Sigmoid colon (tissue), 7 donors: ENCODE measurements around the gene KCNMB2. TPM values are rescaled to one million over a fixed set of nuclear protein-coding genes. Genes with fewer than 3 reads are reported as not detected.

ENCODE experiments used
- DNase-seq: peaks from one replicate; pipeline ENCODE4 v3.0.0-alpha.2; 2019
- H3K27ac ChIP-seq, 4 donors: fragments of 200-600 bp; sonication (generic); one replicate each; pipeline ENCODE4 v1.5.1; 2016 to 2019; ENCODE audit warnings: mild to moderate bottlenecking in 1 of 4
- H3K27me3 ChIP-seq, 3 donors: fragments of 200-600 bp; sonication (generic); one replicate each; pipeline ENCODE4 v1.5.1; 2019; ENCODE audit warnings: mild to moderate bottlenecking in 1 of 3
- H3K36me3 ChIP-seq, 4 donors: fragments of 200-600 bp; sonication (generic); one replicate each; pipeline ENCODE4 v1.5.1; 2016 to 2019
- H3K4me1 ChIP-seq, 4 donors: fragments of 200-600 bp; sonication (generic); one replicate each; pipeline ENCODE4 v1.5.1; 2017 to 2019
- H3K4me3 ChIP-seq, 4 donors: fragments of 200-600 bp; sonication (generic); one replicate each; pipeline ENCODE4 v1.5.1; 2017 to 2019; ENCODE audit warnings: mild to moderate bottlenecking in 2 of 4, moderate library complexity in 1 of 4
- H3K9me3 ChIP-seq, 4 donors: fragments of 200-600 bp in 3 of 4; sonication (generic) in 3 of 4; one replicate each; pipeline versions ENCODE4 v1.5.1 to v1.6.1; 2013 to 2019
- EP300 ChIP-seq, 4 donors: sonication (generic); formaldehyde crosslinking; IDR thresholded peaks; one replicate each; pipeline ENCODE4 v1.6.1; 2017; ENCODE audit warnings: antibody characterized with exemption in 4 of 4
- POLR2A ChIP-seq, 2 donors: fragments of 450-650 bp; IDR thresholded peaks; one replicate each; pipeline ENCODE4 v1.6.1; 2016; ENCODE audit warnings: antibody characterized with exemption in 2 of 2, mild to moderate bottlenecking in 2 of 2, moderate library complexity in 2 of 2
- POLR2AphosphoS5 ChIP-seq, 4 donors: sonication (generic); formaldehyde crosslinking; IDR thresholded peaks; one replicate each; pipeline ENCODE4 v1.6.1; 2017; ENCODE audit warnings: antibody characterized with exemption in 4 of 4
- WGBS, 2 donors: extraction: QIAGEN DNeasy Blood & Tissue Kit; methylation state at CpG; one replicate each; pipeline ENCODE4 v1.1.7; 2013; 5-methylcytosine and 5-hydroxymethylcytosine counted together
- intact Hi-C: fragments of 100-400 bp; cut with DNase I; formaldehyde crosslinking; loops from one replicate; pipeline ENCODE4 v1.15.1; 2023
- polyA plus RNA-seq, 3 donors: library from polyadenylated mRNA; stranded (reverse); fragments of 200-250 nt; gene quantifications; one replicate each; pipeline ENCODE4 v1.2.3, GENCODE V29; 2013
- total RNA-seq, 4 donors: library from RNA; depleted of rRNA; stranded (reverse); fragments of >200 nt; gene quantifications; one replicate each; pipeline ENCODE4 v1.1.0, GENCODE V29; 2016
- TF ChIP-seq, protein P1 (sequence below), 4 experiments: fragments of 450-650 bp in 3 of 4; fragments of 200-600 bp in 1 of 4; IDR thresholded peaks; one replicate each; pipeline ENCODE4 v1.5.1; 2016 to 2019; ENCODE audit warnings: antibody characterized with exemption in 4 of 4, mild to moderate bottlenecking in 3 of 4, moderate library complexity in 2 of 4
- donor health status: healthy with polysubstance abuse.
- donor health status: Bipolar disorder and iron deficiency.
- donor health status: healthy.

The KCNMB2 gene
- total and polyA plus RNA-seq, 7 donors = 0.22 to 3.2 (median 1.5) TPM; not detected in 1

DNA sequence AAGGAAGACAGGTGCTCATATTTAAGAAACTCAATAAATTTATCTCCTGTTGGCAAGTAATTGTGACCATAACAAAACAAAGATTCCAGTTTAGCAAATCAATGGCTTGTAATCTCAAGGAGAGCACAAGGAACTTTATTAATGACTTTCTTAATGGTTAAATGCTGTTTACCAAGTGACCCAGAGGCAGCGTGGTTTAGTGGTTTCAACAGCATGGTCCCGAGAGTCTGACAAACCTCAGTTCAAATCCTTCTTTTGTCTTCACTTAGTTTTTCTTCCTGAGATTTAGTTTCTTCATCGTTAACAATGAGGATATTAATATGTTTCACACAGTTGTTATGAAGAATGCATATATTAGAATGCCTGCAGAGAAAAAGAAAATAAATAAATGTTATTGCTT, 212.6 kb downstream of the KCNMB2 start:
- TF ChIP-seq POLR2AphosphoS5 (IDR thresholded peaks at IDR 0.05) (no peak), EP300 (IDR thresholded peaks at IDR 0.05) (no peak), POLR2A (IDR thresholded peaks at IDR 0.05) (no peak)
- TF ChIP-seq, protein P1, sequence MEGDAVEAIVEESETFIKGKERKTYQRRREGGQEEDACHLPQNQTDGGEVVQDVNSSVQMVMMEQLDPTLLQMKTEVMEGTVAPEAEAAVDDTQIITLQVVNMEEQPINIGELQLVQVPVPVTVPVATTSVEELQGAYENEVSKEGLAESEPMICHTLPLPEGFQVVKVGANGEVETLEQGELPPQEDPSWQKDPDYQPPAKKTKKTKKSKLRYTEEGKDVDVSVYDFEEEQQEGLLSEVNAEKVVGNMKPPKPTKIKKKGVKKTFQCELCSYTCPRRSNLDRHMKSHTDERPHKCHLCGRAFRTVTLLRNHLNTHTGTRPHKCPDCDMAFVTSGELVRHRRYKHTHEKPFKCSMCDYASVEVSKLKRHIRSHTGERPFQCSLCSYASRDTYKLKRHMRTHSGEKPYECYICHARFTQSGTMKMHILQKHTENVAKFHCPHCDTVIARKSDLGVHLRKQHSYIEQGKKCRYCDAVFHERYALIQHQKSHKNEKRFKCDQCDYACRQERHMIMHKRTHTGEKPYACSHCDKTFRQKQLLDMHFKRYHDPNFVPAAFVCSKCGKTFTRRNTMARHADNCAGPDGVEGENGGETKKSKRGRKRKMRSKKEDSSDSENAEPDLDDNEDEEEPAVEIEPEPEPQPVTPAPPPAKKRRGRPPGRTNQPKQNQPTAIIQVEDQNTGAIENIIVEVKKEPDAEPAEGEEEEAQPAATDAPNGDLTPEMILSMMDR (IDR thresholded peaks at IDR 0.05) = no peak
- intact Hi-C loops = no loop called here

DNA sequence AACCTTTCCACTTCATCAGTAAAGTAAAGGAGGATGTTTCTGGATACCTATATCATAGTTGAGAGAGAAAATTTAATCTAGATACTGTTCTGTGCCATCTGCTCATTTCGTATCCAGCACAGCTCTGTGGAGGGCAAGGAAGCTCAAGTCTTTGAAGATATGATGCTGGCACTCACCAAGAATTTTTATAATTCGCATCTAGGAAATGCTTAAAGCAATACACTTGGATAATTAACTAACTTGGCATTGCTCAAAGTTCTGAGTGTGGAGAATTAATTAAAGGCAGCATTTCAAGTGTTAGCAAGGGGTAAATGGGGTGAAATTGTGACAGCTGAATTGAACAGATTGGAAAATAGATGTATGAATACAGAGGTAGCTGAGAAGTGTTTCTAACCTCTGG, 213.2 kb downstream of the KCNMB2 start:
- TF ChIP-seq POLR2A (IDR thresholded peaks at IDR 0.05) (no peak), POLR2AphosphoS5 (IDR thresholded peaks at IDR 0.05) (no peak), EP300 (IDR thresholded peaks at IDR 0.05) (no peak)
- TF ChIP-seq, protein P1 (IDR thresholded peaks at IDR 0.05) = no peak
- H3K4me3 ChIP-seq = no peak overlapping the region
- H3K4me1 ChIP-seq = peaks cover 0 to 8% (median 0%) of the 10 kb centered on the region in 4 donors
- H3K27ac ChIP-seq = no peak overlapping the region
- H3K9me3 ChIP-seq = peaks cover 0 to 1% (median 0%) of the 10 kb centered on the region in 4 donors
- no peaks in the 10 kb centered on the region for H3K27me3 ChIP-seq
- intact Hi-C loops = no loop called here
- no peaks in the 10 kb centered on the region for H3K36me3 ChIP-seq
- 80 to 84% methylated on average over 2 of the region's 2 CpGs for WGBS, 2 donors
- no peak for DNase-seq

More for the DNA sequence above, 212.6 kb downstream of the KCNMB2 start:
- no peaks in the 10 kb centered on the region for H3K36me3 ChIP-seq
- peaks cover 0 to 1% (median 0%) of the 10 kb centered on the region in 4 donors for H3K9me3 ChIP-seq
- H3K27me3 ChIP-seq = no peaks in the 10 kb centered on the region
- peaks cover 0 to 8% (median 0%) of the 10 kb centered on the region in 4 donors for H3K4me1 ChIP-seq
- WGBS, 2 donors = 82 to 93% methylated on average over 3 of the region's 3 CpGs
- H3K27ac ChIP-seq = no peak overlapping the region
- H3K4me3 ChIP-seq = no peak overlapping the region
- no peak for DNase-seq

DNA sequence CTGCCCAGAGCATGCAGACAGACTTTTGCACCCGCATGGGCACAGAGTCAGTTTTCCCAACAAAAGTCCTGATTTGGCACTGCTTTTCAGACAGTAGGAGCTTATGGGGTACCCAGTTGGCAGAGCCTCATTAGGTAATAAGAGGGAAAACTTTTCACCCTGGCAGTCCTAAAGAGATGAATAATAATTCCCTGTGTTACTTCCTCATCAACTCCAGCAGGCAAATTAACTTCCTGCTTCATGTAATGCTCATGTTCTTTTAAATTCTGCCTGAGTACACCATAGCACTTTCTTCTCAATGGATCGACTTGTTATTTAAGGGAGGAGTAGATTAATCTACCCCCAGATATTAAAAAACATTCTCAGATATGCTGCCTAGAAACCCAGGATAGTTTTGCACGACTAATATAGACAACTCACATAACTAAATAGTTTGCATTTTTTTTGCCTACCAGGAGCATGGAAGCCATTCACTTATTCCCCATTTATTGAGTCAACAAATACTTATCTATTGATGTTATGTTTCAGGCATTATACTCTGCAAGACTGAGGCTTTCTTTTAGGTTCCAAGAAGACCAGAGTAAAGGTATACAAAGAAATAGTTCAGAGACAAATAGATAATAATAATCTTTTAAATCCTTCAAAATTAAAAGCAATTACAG, 214.5 kb downstream of the KCNMB2 start:
- Histone ChIP-seq H3K4me3 (no peak overlapping the region), H3K36me3 (no peaks in the 10 kb centered on the region), H3K27ac (no peak overlapping the region), H3K27me3 (no peaks in the 10 kb centered on the region), H3K9me3 (peaks cover 0 to 1% (median 0%) of the 10 kb centered on the region in 4 donors), H3K4me1 (peaks cover 0 to 8% (median 0%) of the 10 kb centered on the region in 4 donors)
- intact Hi-C loops = no loop called here
- TF ChIP-seq POLR2AphosphoS5 (IDR thresholded peaks at IDR 0.05) (no peak), POLR2A (IDR thresholded peaks at IDR 0.05) (no peak)
- 38 to 73% methylated on average over 3 of the region's 3 CpGs for WGBS, 2 donors
- DNase-seq = no peak

DNA sequence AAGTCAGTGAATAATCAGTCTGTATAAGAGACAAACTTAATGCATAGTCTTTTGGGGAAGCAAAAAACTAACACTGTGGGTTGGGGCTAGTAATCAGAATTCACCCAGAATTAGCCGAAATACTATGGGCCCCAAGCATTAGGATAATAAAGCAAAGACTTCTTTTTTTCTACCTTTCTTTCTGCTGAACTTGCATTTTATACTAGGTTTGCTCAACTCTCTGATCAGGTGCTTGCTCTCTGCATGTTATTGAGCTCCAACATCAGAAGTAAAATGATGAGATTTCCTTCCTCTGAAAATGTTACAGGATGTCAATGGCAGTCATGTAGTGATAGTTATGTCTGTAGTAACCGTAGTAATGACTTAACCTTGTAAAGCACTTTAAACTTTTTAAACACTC, 216.6 kb downstream of the KCNMB2 start:
- Histone ChIP-seq H3K4me3 (no peak overlapping the region), H3K4me1 (peaks cover 0 to 8% (median 0%) of the 10 kb centered on the region in 4 donors), H3K27ac (no peak overlapping the region), H3K36me3 (no peaks in the 10 kb centered on the region), H3K27me3 (no peaks in the 10 kb centered on the region), H3K9me3 (peaks cover 0 to 1% (median 0%) of the 10 kb centered on the region in 4 donors)
- no peak for DNase-seq
- intact Hi-C loops = no loop called here
- 92 to 94% methylated on average over 2 of the region's 2 CpGs for WGBS, 2 donors
- TF ChIP-seq POLR2A (IDR thresholded peaks at IDR 0.05) (no peak), POLR2AphosphoS5 (IDR thresholded peaks at IDR 0.05) (no peak), EP300 (IDR thresholded peaks at IDR 0.05) (no peak)
- TF ChIP-seq, protein P1 (IDR thresholded peaks at IDR 0.05) = no peak

DNA sequence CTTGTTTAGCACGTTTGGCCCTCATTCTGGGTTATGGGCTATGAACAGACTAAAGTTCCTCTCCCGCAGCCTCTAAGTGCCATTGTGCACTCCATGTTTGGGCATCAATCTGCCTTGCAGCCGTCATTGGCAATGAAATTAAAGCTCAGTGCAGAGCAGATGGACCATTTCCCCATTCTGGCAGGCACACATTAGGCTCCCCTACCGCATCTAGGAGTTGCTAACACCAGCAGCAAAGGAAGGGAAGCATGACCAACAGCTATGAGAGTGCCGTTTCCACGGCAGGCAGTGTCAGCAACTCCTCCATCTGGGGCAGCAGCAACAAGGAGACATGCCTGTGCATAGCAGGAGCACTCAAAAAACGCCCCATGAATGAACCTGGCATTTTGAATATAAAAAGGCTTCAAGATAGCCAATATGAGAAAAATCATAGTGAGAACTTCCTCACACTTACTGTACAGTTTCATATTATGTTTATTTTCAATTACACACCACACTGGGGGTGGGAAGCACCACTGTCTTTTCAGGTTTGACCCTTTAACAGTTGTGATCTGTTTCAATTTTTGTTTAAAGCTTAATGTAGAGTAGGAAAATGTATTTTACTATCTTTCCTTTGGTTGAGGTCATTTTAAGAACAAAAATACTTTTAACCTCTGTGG, 218.7 kb downstream of the KCNMB2 start:
- intact Hi-C loops = no loop called here
- 76 to 81% methylated on average over 7 of the region's 7 CpGs for whole genome bisulfite sequencing, 2 donors
- TF ChIP-seq POLR2A (IDR thresholded peaks at IDR 0.05) (no peak), POLR2AphosphoS5 (IDR thresholded peaks at IDR 0.05) (no peak), EP300 (IDR thresholded peaks at IDR 0.05) (no peak)
- TF ChIP-seq, protein P1 (IDR thresholded peaks at IDR 0.05) = no peak

More for the DNA sequence above, 218.7 kb downstream of the KCNMB2 start:
- H3K4me1 ChIP-seq = peaks cover 0 to 8% (median 0%) of the 10 kb centered on the region in 4 donors
- no peak for DNase-seq
- no peak overlapping the region for H3K4me3 ChIP-seq
- H3K27ac ChIP-seq = no peak overlapping the region
- no peaks in the 10 kb centered on the region for H3K27me3 ChIP-seq
- H3K9me3 ChIP-seq = peaks cover 0 to 1% (median 0%) of the 10 kb centered on the region in 4 donors
- no peaks in the 10 kb centered on the region for H3K36me3 ChIP-seq
